Ishikawa (cell line): Measurements from ENCODE around the gene CBLC.

ENCODE experiments used
- CEBPB ChIP-seq: IDR thresholded peaks from 2 replicates; pipeline ENCODE4 v1.6.1; 2012
- EP300 ChIP-seq: IDR thresholded peaks from 2 replicates; pipeline ENCODE4 v1.6.1; 2012; ENCODE audit warnings: borderline replicate concordance
- MAX ChIP-seq: IDR thresholded peaks from 2 replicates; pipeline ENCODE4 v1.6.1; 2012
- NFIC ChIP-seq: IDR thresholded peaks from 2 replicates; pipeline ENCODE4 v1.6.1; 2012
- REST ChIP-seq: IDR thresholded peaks from 2 replicates; pipeline ENCODE4 v1.6.1; 2012; ENCODE audit warnings: low read depth, mild to moderate bottlenecking
- TAF1 ChIP-seq: IDR thresholded peaks from 2 replicates; pipeline ENCODE4 v1.6.1; 2012; ENCODE audit warnings: low read depth, mild to moderate bottlenecking
- TCF12 ChIP-seq: IDR thresholded peaks from 2 replicates; pipeline ENCODE4 v1.6.1; 2012; ENCODE audit warnings: low read depth
- TEAD4 ChIP-seq: IDR thresholded peaks from 2 replicates; pipeline ENCODE4 v1.6.1; 2012
- USF1 ChIP-seq: IDR thresholded peaks from 2 replicates; pipeline ENCODE4 v1.6.1; 2012

GRCh38 chr19:44754750-44755080, 23.0 kb upstream of the CBLC start:
- no peak for TF ChIP-seq EP300
- TF ChIP-seq TAF1, result no peak
- TF ChIP-seq TCF12, result no peak
- TF ChIP-seq REST, result no peak
- no peak for TF ChIP-seq CEBPB
- TF ChIP-seq USF1, result no peak
- no peak for TF ChIP-seq NFIC
- no peak for TF ChIP-seq TEAD4
- TF ChIP-seq MAX, result 0 out of 2 replicates have a peak, but pooled peaks have one; percentile 10
